ENCODE results near the gene FOXO6.

Gene FOXO6

DNA sequence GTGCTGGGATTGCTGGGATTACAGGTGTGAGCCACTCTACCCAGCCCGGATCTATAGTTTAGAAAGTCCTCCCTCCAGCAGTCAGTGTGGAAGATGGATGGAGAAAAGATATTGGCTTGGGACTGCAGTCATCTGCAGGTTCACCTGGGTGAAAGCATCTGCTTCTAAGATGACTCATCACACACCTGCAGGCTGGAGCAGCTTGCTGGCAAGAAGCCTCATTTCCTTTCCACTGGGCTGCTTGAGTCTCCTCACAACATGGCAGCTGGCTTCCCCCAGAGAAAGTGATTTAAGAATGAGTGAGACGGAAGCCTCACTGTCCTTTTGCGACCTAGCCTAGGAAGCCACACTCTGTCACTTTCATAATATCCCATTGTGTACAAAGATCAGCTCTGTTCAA is 50.0 kb downstream of the FOXO6 start:
- DNase-seq: no peak

DNA sequence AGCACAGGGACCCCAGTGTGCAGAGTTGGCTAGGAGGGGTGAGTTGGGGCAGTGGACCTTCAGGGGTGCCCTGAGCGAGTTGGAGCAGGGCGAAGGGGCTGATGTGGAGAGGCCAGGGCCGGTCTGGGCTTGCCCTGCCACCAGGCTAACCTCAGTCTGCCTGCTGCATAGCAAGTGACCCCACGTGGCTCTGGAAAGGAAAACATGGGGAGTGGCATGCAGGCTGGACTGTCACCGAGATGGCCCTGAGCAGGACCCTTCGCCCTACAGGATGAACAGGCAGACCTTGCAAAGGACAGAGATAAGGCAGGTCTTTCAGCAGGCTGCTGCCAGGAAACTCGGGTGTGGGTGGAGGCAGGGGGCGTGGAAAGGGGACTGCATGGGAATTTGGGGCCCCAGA is 51.5 kb downstream of the FOXO6 start:
- no peak for DNase-seq

GRCh38 chr1:41413748-41414281 is 52.6 kb downstream of the FOXO6 start:
- no peak for DNase-seq

- DNase-seq: peak in 1 of 2 experiments; percentile 81
These were observed 53.1 kb downstream of the FOXO6 start for GRCh38 chr1:41414296-41414695.

- DNase-seq: no peak
These were observed 53.6 kb downstream of the FOXO6 start for GRCh38 chr1:41414716-41415306.

DNA sequence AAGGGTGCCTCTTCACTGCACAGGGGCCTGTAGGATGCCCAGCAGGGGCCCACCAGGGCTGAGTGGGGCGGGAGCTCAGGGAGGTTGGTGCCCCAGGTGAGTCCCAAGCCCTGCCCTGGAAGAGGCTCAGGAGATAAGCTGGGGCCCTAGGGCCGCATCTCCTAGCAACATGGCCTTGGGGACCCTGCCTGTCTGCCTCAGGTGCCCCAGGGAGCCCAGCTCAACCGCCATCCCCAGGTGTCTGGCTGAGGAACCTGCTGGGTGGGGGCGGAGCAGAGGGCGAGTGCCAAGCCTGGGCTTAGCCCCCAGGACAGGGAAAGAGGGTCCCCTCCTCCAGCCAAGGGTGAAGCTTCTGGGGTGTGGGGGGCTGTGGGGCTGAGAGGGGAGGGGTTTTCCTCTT is 54.8 kb downstream of the FOXO6 start:
- no peak for DNase-seq

DNA sequence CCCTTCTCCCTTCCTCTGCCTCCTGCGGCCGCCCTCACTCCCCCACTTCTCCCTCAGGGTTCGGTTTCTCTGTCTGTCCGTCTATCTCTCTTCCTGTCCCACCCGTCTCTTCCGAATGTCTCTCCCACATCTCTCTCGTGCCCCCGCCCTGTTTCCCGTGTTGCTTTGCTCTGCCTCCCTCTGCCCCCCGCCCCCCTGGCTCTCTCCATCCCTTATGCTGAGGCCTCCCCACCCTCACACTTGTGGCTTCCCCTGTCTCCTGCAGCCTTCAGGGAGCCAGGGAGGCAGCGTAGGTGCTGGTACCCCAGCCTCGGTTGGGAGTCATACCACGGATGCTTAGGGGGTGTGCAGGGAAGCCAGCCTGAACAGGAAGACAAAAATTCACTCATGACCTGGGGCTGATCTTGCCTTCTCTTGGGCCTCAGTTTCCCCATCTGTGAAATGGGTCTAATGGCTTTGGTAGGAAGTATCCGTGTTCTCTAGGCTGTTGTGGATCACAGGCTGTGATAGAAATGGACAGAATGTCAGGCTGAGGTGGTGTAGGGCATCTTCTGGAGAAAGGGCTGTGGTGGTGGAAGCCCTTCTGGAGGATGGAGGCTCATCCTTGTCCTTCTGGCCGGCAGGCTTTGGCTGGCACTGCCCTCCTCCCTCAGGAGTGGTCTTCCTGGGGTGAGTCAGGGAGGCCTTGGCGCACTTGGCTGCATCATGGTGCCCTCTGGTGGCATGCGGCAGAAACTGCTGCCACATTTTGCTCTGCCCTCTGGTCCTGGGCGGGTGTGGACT is 55.5 kb downstream of the FOXO6 start:
- DNase-seq: peak; percentile 61 to 87

GRCh38 chr1:41417335-41417682 is 56.1 kb downstream of the FOXO6 start:
- DNase-seq: no peak

- no peak for DNase-seq
These were observed 56.5 kb downstream of the FOXO6 start for GRCh38 chr1:41417746-41418145.

GRCh38 chr1:41418857-41419583 is 57.8 kb downstream of the FOXO6 start:
- DNase-seq: peak; percentile 70 to 88

DNA sequence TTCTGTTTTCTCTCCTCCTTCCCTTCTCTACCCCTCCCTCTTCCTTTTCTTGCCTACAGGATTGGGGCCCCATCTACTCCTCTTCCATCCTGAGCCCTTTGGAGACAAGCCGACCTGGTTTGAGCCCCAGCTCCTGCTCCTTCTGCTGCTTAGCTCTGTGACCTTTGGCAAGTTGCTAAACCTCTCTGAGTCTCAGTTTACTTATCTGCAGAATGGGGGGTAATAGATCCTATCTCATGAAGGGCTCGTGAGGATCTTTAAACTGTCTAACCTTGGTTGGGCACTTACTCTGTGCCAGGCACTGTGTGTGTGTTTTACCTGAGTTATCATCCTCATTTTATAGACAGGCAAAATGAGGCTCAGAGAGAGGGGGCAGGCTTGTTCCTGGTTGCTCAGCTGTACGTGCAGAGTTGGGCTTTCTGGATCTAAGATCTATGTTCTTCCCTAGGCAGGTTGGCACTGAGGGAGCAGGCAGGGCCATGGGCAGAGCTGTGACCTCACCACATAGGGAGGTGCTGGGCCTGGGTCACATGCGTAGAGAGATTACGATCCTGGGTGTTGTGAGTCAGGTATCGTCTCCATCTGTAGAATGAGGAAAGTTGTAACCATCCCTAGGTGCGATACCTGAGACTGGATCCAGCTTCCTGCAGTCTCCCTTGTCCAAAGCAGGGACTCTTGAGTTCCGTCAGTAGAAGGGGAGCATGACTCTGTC is 58.5 kb downstream of the FOXO6 start:
- no peak for DNase-seq

DNA sequence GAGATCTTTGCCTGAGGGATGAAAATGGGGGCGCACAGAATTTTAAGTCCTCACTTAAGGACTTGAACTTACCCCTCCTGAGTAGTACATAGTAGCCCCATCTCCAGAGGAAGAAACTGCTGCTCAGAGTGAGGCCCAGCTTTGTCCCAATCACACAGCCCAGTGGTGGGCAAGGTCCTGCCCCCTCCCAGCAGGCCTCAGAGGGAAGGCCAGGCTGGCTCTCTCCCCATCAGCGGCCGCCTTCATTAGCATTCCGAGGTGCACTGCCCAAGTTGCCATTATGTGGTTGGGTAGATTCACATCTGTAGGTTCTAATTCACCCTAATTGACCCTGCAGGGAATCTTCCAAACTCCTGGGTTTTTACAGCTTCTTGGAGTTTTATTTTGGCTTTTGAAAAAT is 59.1 kb downstream of the FOXO6 start:
- no peak for DNase-seq

- no peak for DNase-seq
These were observed 59.6 kb downstream of the FOXO6 start for GRCh38 chr1:41420860-41421259.

DNA sequence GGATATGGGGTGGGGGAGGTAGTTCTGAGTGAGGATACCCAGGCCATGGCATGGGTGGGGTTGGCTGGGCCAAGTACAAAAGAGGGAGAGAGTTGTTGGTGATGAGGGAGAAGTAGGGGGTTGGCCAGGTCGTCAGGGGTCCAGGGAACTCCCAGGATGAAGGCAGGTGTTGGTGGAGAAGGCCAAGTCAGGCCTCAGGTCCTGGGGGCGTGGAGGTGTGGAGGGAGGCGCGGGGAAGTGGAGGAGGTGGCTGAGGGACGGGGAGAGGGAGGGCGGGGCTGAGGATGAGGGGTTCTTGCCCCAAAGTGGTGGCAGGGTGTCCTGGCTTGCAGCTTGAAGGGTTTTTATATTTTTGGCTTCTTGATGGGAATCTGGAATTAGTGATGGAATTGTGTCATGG is 61.1 kb downstream of the FOXO6 start:
- no peak for DNase-seq

GRCh38 chr1:41423511-41424191 is 62.4 kb downstream of the FOXO6 start:
- no peak for DNase-seq

DNA sequence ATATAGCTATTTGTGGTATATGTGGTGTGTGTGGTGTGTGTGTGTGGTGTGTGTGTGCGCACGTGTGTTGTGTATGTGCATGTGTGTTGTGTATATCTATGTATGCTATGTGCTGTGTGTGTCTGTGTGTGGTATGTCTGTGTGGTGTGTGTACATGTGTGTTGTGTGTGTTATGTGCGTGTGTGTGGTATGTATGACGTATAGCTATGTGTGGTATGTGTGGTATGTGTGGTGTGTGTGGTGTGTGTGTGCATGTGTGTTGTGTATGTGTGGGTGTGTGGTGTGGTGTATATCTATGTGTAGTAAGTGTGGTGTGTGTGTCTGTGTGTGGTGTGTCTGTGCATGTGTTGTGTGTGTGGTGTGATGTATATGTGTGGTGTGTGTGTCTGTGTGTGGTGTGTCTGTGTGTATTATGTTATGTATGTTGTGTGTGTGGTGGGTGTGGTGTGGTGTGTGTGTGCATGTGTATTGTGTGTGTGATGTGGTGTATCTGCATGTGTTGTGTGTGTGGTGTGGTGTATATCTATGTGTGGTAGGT is 63.4 kb downstream of the FOXO6 start:
- no peak for DNase-seq

- no peak for DNase-seq
These were observed 64.1 kb downstream of the FOXO6 start for GRCh38 chr1:41425369-41425768.

DNA sequence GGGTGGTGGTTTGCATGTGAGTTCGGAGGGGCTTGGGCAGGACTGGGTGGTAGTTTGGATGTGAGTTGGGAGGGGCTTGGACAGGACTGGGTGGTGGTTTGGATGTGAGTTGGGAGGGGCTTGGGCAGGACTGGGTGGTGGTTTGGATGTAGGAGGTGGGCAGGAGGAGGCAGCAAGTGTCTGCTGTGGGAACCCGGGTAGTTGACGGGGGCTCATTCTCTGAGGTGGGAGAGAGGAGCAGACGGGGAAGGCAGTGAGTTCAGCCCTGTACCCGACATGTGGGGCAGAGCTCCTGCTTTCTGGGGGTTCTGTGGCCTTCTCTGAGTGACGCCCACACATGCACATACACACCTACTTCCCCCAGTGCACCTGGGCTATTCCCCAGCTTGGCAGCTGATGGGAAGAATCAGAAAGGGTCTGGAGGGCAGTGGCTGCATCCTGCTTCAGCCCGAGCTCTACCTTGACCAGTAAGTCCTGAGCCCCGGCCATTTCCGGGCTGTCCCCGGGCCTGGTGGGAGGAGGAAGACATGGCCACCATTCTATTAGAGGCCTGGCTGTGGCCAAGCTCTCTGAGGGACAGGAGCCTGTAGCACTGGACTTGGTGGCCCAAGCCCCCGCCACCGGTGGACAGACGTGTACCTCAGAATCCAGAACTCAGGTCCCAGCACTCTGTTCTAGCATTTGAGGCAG is 65.1 kb downstream of the FOXO6 start:
- no peak for DNase-seq

DNA sequence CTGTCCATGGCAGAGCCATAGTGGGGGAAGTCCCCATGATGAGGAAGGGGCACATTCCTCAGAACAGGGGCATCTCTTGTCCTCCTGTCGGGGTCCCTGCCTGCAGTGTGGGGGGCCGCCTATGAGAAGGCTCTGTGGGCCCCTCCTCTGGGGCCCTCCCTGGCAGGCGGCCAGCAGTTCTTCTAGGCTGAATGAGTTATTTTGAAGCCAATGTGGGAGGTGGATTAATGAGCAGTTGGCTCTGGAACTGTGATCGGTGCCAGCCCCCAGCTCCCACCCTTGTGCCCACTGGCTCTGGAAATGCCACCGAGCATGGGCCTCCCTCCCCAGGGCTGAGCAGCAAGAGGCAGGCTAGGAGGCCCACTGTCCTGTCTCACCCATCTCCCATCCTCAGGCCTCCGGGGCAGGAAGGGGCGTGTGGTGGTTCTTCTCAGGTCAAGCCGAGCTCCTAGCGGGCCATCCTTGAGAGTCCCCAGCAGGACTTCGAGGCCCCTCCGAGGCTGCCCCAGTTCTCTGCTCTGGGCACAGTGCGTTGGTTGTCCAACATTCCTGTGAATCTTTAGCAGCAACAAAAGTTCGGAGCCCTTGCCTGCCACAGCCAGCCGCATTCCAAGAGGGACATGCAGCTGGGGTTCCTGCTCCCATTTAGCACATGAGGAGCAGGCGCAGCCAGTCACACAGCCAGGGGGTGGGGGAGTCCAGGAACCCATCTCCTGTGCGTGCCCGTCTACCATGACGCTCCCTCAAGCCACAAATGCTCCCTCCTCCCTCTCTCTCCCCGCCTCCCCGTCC is 66.1 kb downstream of the FOXO6 start:
- DNase-seq: peak in 1 of 2 experiments; percentile 63

- no peak for DNase-seq
These were observed 66.9 kb downstream of the FOXO6 start for GRCh38 chr1:41427916-41428737.

All from NCI-H446 (cell line).